HCEC 1CT (cell line): ENCODE measurements around the gene RALB.
"Not testable (repeated sequence)": the region's sequence is repeated elsewhere in the genome, so short reads cannot be mapped to it uniquely, and the experiment has no call there.

ENCODE experiments used
- DNase-seq: peaks from one replicate; pipeline ENCODE4 v3.0.0-alpha.2; 2017

The RALB gene

GRCh38 chr2:120319123-120319522, 66.5 kb downstream of the RALB start:
- no peak for DNase-seq

GRCh38 chr2:120319686-120320317, 67.2 kb downstream of the RALB start:
- no peak for DNase-seq

- DNase-seq = no peak
These were observed 67.7 kb downstream of the RALB start for GRCh38 chr2:120320318-120320851.

GRCh38 chr2:120320887-120321556, 68.4 kb downstream of the RALB start:
- DNase-seq = not testable (repeated sequence)

- no peak for DNase-seq
These were observed 69.2 kb downstream of the RALB start for GRCh38 chr2:120321721-120322284.

GRCh38 chr2:120322329-120322728, 69.7 kb downstream of the RALB start:
- DNase-seq = no peak

- no peak for DNase-seq
These were observed 70.6 kb downstream of the RALB start for GRCh38 chr2:120323214-120323613.

- DNase-seq = no peak
These were observed 71.3 kb downstream of the RALB start for GRCh38 chr2:120323807-120324399.

- DNase-seq = no peak
These were observed 72.3 kb downstream of the RALB start for GRCh38 chr2:120324933-120325332.

- no peak for DNase-seq
These were observed 73.4 kb downstream of the RALB start for GRCh38 chr2:120326066-120326465.

- no peak for DNase-seq
These were observed 78.5 kb downstream of the RALB start for GRCh38 chr2:120330946-120331822.

- DNase-seq = no peak
These were observed 79.3 kb downstream of the RALB start for GRCh38 chr2:120331903-120332302.

GRCh38 chr2:120332384-120332783, 79.7 kb downstream of the RALB start:
- DNase-seq = no peak

- DNase-seq = no peak
These were observed 81.4 kb downstream of the RALB start for GRCh38 chr2:120334068-120334467.

- DNase-seq = no peak
These were observed 84.1 kb downstream of the RALB start for GRCh38 chr2:120336749-120337148.

GRCh38 chr2:120338015-120338414, 85.4 kb downstream of the RALB start:
- no peak for DNase-seq

- no peak for DNase-seq
These were observed 89.3 kb downstream of the RALB start for GRCh38 chr2:120341977-120342376.

GRCh38 chr2:120342446-120342845, 89.8 kb downstream of the RALB start:
- no peak for DNase-seq

- DNase-seq = no peak
These were observed 90.4 kb downstream of the RALB start for GRCh38 chr2:120343100-120343432.

- peak; percentile 60 for DNase-seq
These were observed 90.9 kb downstream of the RALB start for GRCh38 chr2:120343433-120344105.
